K562 (cell line): ENCODE data around the gene LAMA2. TPM values are rescaled to one million over a fixed set of nuclear protein-coding genes. Genes with fewer than 3 reads are reported as not detected.

Source experiments
- ATAC-seq: fragments of 200-7000 bp; cut with Tn5 transposase; 3 replicates; pipeline ENCODE4 v1.9.1; 2020; ENCODE audit warnings: moderate library complexity
- BruUV-seq: library from RNA; stranded (reverse); fragments of 400-500 nt; replicated peaks from 2 replicates; lab custom pipeline; 2021; lab: Mats Ljungman, UMichigan
- CTCF ChIA-PET: fragments of 300-600 bp; formaldehyde crosslinking; extraction: SDS; loops from one replicate; lab custom pipeline; 2021; ENCODE audit warnings: low intra/inter-chr PET ratio; lab: Yijun Ruan, JAX
- POLR2A ChIA-PET: fragments of 300-600, 350-650 bp; sonication (Branson Sonifier 250); formaldehyde crosslinking; extraction: SDS; loops from one replicate; lab custom pipeline; 2021; ENCODE audit warnings: antibody characterized with exemption, inconsistent platforms; lab: Yijun Ruan, JAX
- DNase-seq, 4 experiments: peaks; one replicate each; pipeline versions ENCODE4 v3.0.0 to v3.0.0-alpha.2; 2011 to 2018; ENCODE audit warnings: low spot score in 3 of 4, mixed read lengths in 3 of 4; ENCODE audit errors: extremely low read depth in 1 of 4
- FAIRE-seq: peaks from 2 replicates; lab custom pipeline; 2011; peaks lifted over from hg19 to GRCh38; lab: Jason Lieb, UNC
- H2AFZ ChIP-seq: 2 replicates; pipeline ENCODE4 v1.6.0; 2011; ENCODE audit warnings: low read depth, low read length, control low read depth, inconsistent platforms
- H3K27ac ChIP-seq: fragments of 200-600 bp; 3 replicates; pipeline ENCODE4 v1.8.0; 2011; ENCODE audit warnings: low read depth, mild to moderate bottlenecking, control low read depth, inconsistent platforms, low read length, moderate library complexity, mixed read lengths; ENCODE audit errors: extremely low read depth
- H3K27me3 ChIP-seq, 2 experiments: fragments of 300-600 bp in 1 of 2; 2 replicates in 1 of 2; 3 replicates in 1 of 2; pipeline versions ENCODE4 v1.6.0 to v1.8.0; 2011; ENCODE audit warnings: inconsistent platforms in 2 of 2, low read length in 2 of 2, mild to moderate bottlenecking in 1 of 2, mixed read lengths in 1 of 2, moderate library complexity in 1 of 2; ENCODE audit not compliant: control insufficient read depth in 2 of 2, insufficient read depth in 2 of 2
- H3K36me3 ChIP-seq: fragments of 300-600 bp; 3 replicates; pipeline ENCODE4 v1.8.0; 2011; ENCODE audit warnings: mild to moderate bottlenecking, low read length, inconsistent platforms; ENCODE audit not compliant: control insufficient read depth, insufficient read depth
- H3K4me1 ChIP-seq, 2 experiments: fragments of 200-600 bp in 1 of 2; replicated peaks in 1 of 2; 2 replicates in 1 of 2; 3 replicates in 1 of 2; pipeline versions ENCODE4 v1.5.1 to v1.8.0; 2011; ENCODE audit warnings: inconsistent platforms in 2 of 2, low read length in 2 of 2, mild to moderate bottlenecking in 1 of 2, mixed read lengths in 1 of 2, moderate library complexity in 1 of 2; ENCODE audit not compliant: control insufficient read depth in 2 of 2, insufficient read depth in 2 of 2
- H3K4me2 ChIP-seq: 2 replicates; pipeline ENCODE4 v1.6.1; 2011; ENCODE audit warnings: low read length, control low read depth, inconsistent platforms, mixed read lengths; ENCODE audit not compliant: insufficient read depth
- H3K4me3 ChIP-seq: fragments of 200-600 bp; sonication (generic), shearing (Covaris generic); 2 replicates; pipeline ENCODE4 v1.5.1; 2016; ENCODE audit warnings: control low read depth, inconsistent platforms
- H3K79me2 ChIP-seq: fragments of 200-600 bp; 3 replicates; pipeline ENCODE4 v1.8.0; 2011; ENCODE audit warnings: low read length, inconsistent platforms; ENCODE audit not compliant: control insufficient read depth, insufficient read depth
- H3K9ac ChIP-seq, 2 experiments: 2 replicates each; pipeline versions ENCODE4 v1.6.0 to v1.6.1; 2011; ENCODE audit warnings: low read depth in 2 of 2, low read length in 2 of 2, control low read depth in 1 of 2, inconsistent platforms in 1 of 2, mild to moderate bottlenecking in 1 of 2, mixed read lengths in 1 of 2; ENCODE audit not compliant: insufficient read depth in 1 of 2
- H3K9me1 ChIP-seq: one replicate; pipeline ENCODE4 v1.6.0; 2011; ENCODE audit warnings: inconsistent platforms, mild to moderate bottlenecking, low read length, moderate library complexity; ENCODE audit not compliant: control insufficient read depth, insufficient read depth
- H3K9me3 ChIP-seq: replicated peaks from 2 replicates; pipeline ENCODE4 v1.5.1; 2011; ENCODE audit warnings: low read depth, low read length, inconsistent platforms; ENCODE audit not compliant: control insufficient read depth, insufficient read depth
- H4K20me1 ChIP-seq: replicated peaks from 2 replicates; pipeline ENCODE4 v1.6.1; 2011; ENCODE audit warnings: low read length, inconsistent platforms, mixed read lengths; ENCODE audit not compliant: control insufficient read depth, insufficient read depth
- MNT ChIP-seq, 2 experiments: fragments of 450-650 bp; conservative IDR thresholded peaks; 2 replicates each; pipeline ENCODE4 v1.6.1; 2017; ENCODE audit warnings: mild to moderate bottlenecking in 2 of 2, moderate library complexity in 2 of 2
- ZNF12 ChIP-seq: sonication (generic); formaldehyde crosslinking; IDR thresholded peaks from 2 replicates; pipeline ENCODE4 v1.4.0; 2020; ENCODE audit warnings: mild to moderate bottlenecking, missing genetic modification reagents
- ZNF253 ChIP-seq: fragments of 250-450 bp; sonication (Bioruptor Pico); conservative IDR thresholded peaks from 2 replicates; pipeline ENCODE4 v1.6.1; 2021; ENCODE audit warnings: mild to moderate bottlenecking
- ZNF766 ChIP-seq: fragments of 200-800 bp; sonication (Bioruptor generic); conservative IDR thresholded peaks from 2 replicates; pipeline ENCODE4 v1.6.1; 2016; ENCODE audit warnings: missing genetic modification characterization, missing compliant biosample characterization
- WGBS: fragments of 100-300 bp; shearing (Covaris generic); methylation state at CpG from one replicate; pipeline ENCODE4 v1.1.6; 2016; ENCODE audit warnings: low coverage, mixed read lengths; ENCODE audit not compliant: insufficient coverage; ENCODE audit errors: missing lambda C conversion rate; 5-methylcytosine and 5-hydroxymethylcytosine counted together
- in situ Hi-C: fragments of 300-500 bp; cut with MboI; formaldehyde crosslinking; loops from 4 replicates; pipeline ENCODE4 v1.15.0; 2018; ENCODE audit warnings: inconsistent platforms, mixed read lengths
- intact Hi-C: fragments of 100-400 bp; cut with micrococcal nuclease; formaldehyde crosslinking; loops from 2 replicates; pipeline ENCODE4 v1.14.2; 2022
- polyA plus RNA-seq, 8 experiments: library from polyadenylated mRNA; depleted of rRNA in 4 of 8; stranded (reverse) in 5 of 8; unstranded in 3 of 8; fragments of >200 nt; fragmentation: Nextera tagmentation in 2 of 8; fragmentation: Illumina TruSeq in 1 of 8; extraction: Ambion mirVana in 2 of 8; extraction: Trizol in 1 of 8; gene quantifications; 2 replicates each; pipeline versions ENCODE4 v1.2.1 to v1.2.3, GENCODE V29; 2011 to 2014; ENCODE audit warnings: inconsistent platforms in 1 of 8, missing spikeins in 1 of 8
- total RNA-seq, 7 experiments: library from RNA; depleted of rRNA in 6 of 7; stranded (reverse); fragments of >200 nt in 6 of 7; fragmentation: Illumina TruSeq in 2 of 7; extraction: Trizol in 2 of 7; gene quantifications; 2 replicates each; pipeline versions ENCODE4 v1.2.1 to v1.2.3, GENCODE V29; 2011 to 2021; ENCODE audit warnings: low replicate concordance in 1 of 7

The LAMA2 gene
- total and polyA plus RNA-seq, 9 of the 15 experiments (the other 6 are each of a cell fraction or from before 2014, with no cell fraction given) = 0.04 to 1.5 (median 0.36) TPM

GRCh38 chr6:129181001-129181400 lies 298.1 kb downstream of the LAMA2 start:
- no peak overlapping the region for H3K4me3 ChIP-seq
- FAIRE-seq = no peak
- in situ Hi-C loops = no loop called here

More at GRCh38 chr6:129181001-129181400, 298.1 kb downstream of the LAMA2 start:
- Histone ChIP-seq H3K27ac (no peak overlapping the region), H2AFZ (no peak overlapping the region), H3K79me2 (no peaks in the 10 kb centered on the region), H3K27me3 (no peaks in the 10 kb centered on the region), H3K4me1 (no peaks in the 10 kb centered on the region), H3K36me3 (no peaks in the 10 kb centered on the region), H3K4me2 (no peak overlapping the region), H3K9me3 (no peaks in the 10 kb centered on the region), H3K9ac (no peak overlapping the region), H3K9me1 (no peaks in the 10 kb centered on the region), H4K20me1 (no peaks in the 10 kb centered on the region)
- BruUV-seq = no TSS peak
- POLR2A ChIA-PET = no interaction called here
- TF ChIP-seq ZNF766 (CRISPR knock-in tag) (no peak), MNT (conservative IDR thresholded peaks at IDR 0.05) (no peak), ZNF253 (no peak), ZNF12 (no peak)
- ATAC-seq (no peak), DNase-seq (no peak)
- WGBS = 11% methylated on average over 2 of the region's 2 CpGs
- CTCF ChIA-PET = no interaction called here
- intact Hi-C loops = no loop called here
